Right renal pelvis (tissue), 4 donors: Measurements from ENCODE around the gene CAMSAP1. TPM values are rescaled to one million over a fixed set of nuclear protein-coding genes. Genes with fewer than 3 reads are reported as not detected.
A peak's percentile ranks its signal among the peaks of the same experiment; 100 is the strongest.

Experiments
- DNase-seq, 4 donors: peaks; one replicate each; pipeline ENCODE4 v3.0.0-alpha.2; 2013; ENCODE audit warnings: low read depth in 4 of 4, low spot score in 3 of 4, missing footprints in 1 of 4
- polyA plus RNA-seq, 4 donors: library from polyadenylated mRNA; unstranded; fragments of 120-200 nt; gene quantifications; one replicate each; pipeline ENCODE4 v1.2.1, GENCODE V29; 2013; ENCODE audit not compliant: insufficient read length in 4 of 4

Gene CAMSAP1
- polyA plus RNA-seq, 4 donors: 23.7 to 24.9 (median 24.2) TPM

- no peak for DNase-seq
Measured at GRCh38 chr9:135884328-135885035, 22.9 kb downstream of the CAMSAP1 start.

GRCh38 chr9:135883410-135884089 is 23.8 kb downstream of the CAMSAP1 start:
- DNase-seq: no peak

- no peak for DNase-seq
Measured at GRCh38 chr9:135882011-135882410, 25.3 kb downstream of the CAMSAP1 start.

DNA sequence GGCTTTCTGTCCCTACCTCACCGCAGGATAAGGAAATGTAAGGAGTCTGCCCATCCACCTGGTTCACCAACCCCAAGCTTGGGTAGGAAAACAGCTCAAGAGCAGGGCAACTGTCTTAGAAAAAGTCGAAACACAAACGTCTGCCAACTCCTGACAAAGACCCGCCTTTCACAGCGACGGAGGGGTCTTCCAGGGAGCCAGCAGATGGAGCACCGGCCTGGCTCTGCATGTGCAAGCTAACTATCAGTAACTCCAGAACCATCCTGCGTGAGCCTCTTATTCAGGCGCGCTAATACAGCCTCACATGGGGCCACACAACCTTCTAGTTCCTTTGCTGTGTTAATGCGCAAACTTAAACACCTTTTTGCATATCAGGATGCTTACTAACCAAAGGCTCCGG is 26.9 kb downstream of the CAMSAP1 start:
- no peak for DNase-seq

DNA sequence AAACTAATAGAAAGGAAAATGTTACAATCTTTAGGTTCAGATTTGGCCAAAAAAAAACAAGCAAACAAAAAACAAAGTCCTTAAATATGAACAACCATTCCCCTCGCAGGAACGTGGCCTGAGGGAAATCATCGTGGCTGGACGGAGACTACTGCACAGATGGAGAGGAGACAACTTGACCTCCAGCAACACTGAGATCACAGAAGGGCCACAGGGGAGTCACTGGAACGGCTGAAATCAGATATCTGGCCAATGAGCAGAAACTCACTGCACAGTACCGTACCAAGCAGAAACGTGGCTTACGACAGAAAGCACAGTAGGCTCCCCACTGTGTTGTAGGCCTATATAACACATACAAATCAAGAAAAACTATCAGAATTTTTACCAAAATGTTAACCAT is 27.7 kb downstream of the CAMSAP1 start:
- DNase-seq: no peak

DNA sequence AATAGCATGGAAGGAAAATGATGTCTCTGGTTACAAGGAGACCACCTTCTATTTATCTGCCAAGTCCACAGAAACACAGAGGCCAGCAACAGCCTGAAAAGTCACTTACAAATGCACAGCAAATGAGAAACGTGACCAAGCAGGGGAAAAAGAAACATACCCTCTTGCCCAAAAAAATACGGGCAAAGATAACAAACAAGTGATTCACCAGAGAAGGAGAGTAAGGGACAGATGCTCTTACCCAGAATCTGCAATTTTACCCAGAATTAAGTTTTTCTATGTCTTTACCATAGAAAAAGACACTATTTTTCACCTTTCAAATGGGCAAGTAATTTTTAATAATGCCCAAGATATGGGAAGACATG is 28.1 kb downstream of the CAMSAP1 start:
- DNase-seq: no peak

DNA sequence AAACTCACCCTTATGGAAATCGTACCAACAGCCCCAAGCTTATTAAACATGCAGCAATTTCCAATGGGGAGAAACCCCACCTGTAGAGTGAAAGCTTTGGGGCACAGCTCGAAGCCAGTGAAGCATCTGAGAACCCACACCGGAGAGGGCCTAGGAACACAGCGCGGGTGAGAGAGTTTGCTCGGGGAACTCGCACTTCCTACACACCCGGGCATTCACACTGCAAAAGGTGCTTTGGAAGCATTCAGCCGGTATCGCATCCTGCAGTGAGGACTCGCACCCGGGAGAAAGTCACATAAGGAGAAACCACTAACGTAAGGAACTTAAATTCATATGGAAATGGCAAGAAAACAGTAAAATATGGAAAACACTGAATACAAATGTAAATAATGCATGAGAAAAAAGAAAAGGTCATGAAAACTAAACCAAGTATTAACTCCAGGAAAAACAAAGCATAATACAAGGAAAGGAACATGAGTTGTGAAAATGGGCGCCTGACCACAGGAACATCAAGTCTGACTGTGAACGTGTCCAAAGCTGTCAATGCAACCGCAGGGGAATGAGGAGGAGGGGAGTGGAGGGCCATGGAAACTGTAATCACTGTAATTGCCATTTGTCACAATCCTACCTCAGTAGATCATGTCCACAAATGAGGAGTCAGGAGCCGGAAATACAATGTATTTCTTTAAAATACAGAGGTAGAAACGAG is 28.7 kb downstream of the CAMSAP1 start:
- no peak for DNase-seq

DNA sequence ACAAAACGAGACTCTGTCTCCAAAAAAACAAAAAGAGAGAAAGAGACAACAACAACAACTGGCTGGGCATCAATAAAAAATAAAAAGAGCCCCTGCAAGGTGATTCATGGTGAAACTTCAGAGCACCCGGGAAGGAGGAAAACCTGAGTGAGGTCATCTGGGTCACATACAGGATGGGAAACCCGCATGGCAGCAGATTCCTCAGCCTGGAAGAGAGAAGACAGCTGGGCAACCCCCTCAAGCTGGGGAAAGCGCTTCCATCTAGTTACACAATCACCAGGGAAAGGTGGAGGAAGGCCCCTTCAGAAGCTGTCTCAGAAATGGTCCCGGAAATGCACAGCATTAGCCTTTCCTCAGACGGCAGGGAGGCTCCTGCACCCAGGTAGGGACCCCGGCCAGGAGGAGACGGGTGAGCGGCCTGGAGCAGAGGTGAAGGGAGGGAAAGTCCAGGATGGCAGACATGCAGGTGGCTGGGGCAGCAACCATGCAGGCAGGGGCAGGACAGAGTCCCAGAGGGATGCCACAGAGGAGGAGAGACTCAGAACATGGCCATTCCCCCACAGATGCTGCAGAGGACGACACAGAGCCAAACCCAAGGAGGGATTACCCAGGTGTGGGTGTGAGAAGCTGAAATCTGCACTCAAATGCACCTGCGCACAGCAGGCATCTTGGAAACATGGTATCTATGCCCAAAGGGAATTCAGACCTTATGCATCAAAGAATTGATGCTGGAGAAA is 29.4 kb downstream of the CAMSAP1 start:
- no peak for DNase-seq

GRCh38 chr9:135876936-135877335 is 30.4 kb downstream of the CAMSAP1 start:
- DNase-seq: no peak

DNA sequence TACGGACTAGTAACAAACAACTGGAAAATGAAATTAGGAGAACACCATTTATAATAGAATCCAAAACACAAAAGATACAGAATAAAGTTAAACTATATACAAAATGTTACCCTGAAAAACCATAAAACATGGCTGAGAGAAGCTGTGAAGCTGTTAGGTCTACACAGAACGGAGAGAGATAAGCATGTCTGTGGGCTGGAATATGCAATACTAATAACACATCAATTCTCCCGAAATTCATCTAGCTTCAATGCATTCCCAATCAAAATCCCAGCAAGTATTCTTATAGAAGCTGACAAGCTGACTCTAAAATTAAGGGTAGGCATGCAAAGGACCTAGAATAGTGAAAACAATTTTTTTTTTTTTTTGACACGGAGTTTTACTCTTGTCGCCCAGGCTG is 32.5 kb downstream of the CAMSAP1 start:
- DNase-seq: no peak

DNA sequence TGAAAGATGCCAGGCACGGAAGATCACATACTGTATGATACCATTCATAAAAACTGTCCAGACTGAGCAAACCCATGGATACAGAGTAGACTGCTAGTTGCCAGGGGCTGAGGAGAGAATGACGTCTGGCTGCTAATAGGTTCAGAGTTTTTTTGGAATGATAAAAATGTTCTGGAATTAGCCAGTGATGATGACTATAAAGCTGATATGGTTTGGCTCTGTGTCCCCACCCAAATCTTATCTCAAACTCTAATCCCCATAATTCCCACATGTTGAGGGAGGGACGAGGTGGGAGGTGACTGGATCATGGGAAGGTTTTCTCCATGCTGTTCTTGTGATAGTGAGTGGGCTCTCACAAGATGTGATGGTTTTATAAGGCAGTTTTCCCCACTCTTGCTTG is 37.4 kb downstream of the CAMSAP1 start:
- no peak for DNase-seq

DNA sequence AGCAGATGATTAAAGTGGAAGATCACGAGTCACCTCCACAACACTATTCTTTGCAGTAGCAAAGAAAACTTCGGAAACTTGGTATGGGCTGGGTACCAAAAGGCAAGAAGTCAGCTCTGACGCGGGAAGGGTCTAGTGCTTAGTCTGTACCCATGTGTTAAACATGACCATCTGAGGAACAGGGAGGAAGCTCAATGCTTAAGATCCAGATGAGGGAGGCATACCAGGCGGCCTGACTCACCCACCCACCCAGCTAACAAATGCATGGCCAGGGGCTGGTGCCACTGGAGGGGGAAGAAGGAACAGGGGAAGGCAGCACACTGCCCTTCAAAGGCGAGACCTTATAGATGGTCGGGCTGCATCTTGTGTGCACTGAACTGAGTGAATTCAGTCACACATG is 41.8 kb downstream of the CAMSAP1 start:
- DNase-seq: no peak

DNA sequence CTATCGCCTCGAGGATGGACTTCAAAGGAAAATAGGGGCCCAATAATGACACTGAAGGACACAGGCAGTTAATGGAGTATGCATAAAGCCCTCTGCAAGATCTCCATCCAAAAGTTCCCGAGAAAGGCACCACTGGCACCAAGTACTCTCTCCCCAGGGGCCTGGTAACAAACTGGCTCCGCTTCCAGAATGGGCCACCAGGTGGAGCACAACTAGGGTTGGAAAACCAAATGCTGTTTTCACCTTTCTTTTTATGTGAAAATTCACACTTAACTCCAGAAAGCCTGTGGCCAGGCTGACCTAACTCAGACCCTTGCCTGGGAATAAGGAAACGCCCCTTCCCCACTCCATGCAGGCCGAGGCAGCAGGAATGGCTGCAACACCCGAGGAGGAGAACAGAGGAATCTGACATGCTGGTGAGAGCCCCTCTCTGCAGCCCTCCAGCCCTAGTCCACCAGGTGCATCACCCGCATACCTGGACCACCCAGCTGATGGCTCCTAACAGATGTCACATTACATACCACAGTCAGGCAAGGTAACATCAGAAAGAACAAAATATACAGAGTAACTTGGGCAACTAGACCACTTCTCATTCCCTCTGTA is 42.8 kb downstream of the CAMSAP1 start:
- peak; percentile 12 to 29 (median 25) for DNase-seq

DNA sequence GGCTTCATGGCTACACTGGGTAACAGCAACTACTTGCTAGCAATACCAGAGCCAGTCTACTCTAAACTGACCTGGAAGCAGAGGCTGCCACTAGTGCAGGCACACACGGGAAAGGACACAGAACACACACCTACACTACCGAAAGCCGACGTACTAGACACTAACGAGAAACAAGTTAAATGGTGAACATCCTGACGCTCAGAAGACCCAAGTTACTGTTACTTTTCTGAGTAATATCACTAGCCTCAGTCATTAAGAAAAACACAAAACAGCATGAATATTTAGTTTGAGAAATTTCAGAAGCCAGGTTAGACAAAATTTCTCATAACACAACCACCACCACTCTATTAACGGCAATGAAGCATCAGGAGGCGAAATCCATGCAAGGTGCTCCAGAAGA is 44.5 kb downstream of the CAMSAP1 start:
- DNase-seq: no peak

DNA sequence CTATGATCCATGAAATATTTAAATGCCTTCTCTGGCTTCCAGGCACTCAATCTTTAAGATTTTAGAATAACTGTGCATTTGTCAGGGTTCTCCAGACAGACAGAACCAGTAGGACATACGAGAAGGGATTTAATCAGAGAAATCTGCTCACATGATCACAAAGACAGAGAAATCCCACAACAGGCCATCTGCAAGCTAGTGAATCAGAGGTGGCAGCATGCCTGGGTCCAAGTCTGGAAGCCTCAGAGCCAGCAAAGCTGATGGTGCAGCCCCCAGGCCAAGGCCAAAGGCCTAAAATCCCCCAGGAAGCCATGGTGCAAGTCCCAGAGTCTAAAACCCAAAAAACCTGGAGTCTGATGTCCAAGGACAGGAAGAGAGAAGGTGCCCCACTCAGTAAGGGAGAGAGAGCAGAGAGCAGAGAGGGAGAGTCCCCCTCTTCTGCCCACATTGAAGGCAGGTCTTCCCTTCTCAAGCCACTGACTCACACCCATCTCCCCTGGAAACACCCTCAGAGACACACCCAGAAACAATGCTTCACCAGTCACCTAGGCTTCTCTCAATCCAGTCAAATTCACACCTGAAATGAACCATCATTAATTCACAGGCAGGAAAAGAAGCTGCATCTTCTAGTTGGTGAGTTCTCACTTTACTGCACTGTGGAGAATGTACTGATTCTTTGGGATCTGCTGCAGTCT is 48.7 kb downstream of the CAMSAP1 start:
- no peak for DNase-seq

- DNase-seq: no peak
Measured at GRCh38 chr9:135857843-135858242, 49.5 kb downstream of the CAMSAP1 start.

- DNase-seq: no peak
Measured at GRCh38 chr9:135857371-135857786, 50.0 kb downstream of the CAMSAP1 start.

DNA sequence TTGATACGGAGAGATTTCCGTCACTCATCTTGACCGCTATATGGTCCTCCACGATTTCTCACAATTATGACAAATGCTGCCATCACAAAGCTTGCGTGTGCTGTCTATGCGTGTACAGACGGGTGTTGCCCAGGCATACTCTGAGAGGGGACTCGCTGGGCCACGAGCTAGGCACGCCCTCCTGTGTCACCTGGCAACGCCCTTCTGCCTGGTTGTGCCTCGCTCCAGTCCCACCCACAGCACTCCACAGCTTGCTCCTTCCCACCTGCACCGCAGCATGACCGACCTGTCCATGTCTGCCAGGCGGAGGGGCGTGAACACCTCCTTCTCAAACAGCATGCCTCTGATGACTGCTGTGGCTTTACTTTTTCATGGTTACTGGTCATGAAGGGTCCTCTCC is 55.6 kb downstream of the CAMSAP1 start:
- no peak for DNase-seq

DNA sequence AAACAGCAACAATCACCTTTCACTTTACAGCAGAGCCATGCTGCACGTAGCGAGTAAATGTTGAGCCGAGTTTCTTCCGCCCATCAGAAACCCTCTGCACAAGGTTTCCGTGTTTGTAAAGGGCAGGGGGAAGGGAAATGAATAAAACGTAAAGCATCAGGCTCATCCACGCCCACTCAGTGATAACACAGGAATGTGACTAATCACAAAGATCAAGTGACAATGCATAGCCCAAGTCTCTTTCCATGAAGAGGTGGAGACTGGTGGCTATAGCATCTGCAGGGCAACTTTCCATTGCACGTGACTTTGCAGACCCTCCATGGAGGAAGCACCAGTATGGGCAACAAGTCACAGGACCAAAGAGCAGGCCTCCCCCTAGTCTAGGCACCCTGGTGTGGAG is 56.6 kb downstream of the CAMSAP1 start:
- no peak for DNase-seq

DNA sequence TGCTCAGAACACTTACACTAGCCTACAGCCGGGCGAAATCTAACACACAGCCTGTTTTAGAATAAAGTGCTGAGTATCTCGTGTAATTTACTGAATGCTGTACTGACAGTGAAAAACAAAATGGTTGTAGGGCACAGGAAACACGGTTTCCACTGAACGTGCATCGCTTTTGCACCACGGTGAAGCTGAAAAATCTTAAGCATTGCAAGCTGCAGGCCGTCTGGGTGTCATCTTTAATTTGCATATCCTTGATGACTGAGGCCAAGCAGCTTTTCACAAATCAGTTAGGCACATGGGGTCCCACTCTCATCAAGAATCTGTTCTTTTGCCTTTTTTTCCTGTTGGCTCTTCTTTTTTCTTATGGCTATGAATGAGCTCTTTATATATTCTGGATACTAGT is 58.2 kb downstream of the CAMSAP1 start:
- no peak for DNase-seq
